Raji (cell line): Measurements from ENCODE around the gene ZBTB12.
A peak's percentile ranks its signal among the peaks of the same experiment; 100 is the strongest.

Experiments used
- POLR2A ChIP-seq: IDR thresholded peaks from 2 replicates; pipeline ENCODE4 v1.6.1; 2011; ENCODE audit warnings: low read depth, low read length, control low read depth; ENCODE audit not compliant: insufficient read depth

Gene ZBTB12

DNA sequence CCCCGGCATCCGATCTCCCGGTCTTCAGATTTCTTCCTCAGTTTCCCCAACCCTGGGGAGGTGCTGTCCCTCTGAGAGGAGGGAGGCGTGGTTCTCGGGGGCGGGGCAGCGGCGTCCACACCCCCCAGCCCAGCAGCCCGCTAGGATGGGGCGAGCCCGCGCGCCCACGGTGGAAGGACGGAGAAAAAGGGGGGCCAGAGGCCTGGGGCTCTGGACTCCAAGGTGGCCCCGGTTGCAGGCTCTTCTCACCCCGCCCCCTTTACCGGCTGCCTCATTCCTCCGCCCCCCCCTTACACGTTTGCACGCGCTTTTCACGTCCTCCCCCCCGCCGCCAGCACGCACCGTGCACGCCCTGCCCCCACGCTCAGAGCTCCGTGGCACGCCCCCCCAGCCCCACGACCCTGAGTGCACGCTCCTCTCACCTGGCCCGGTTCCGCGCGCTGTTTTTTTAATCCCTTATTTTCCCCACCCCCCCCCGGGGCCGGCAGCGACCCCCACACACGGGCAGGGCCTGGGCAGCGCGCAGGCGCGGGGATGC, 402 bp downstream of the ZBTB12 start:
- TF ChIP-seq POLR2A, result 0 out of 2 replicates have a peak, but pooled peaks have one; percentile 13

DNA sequence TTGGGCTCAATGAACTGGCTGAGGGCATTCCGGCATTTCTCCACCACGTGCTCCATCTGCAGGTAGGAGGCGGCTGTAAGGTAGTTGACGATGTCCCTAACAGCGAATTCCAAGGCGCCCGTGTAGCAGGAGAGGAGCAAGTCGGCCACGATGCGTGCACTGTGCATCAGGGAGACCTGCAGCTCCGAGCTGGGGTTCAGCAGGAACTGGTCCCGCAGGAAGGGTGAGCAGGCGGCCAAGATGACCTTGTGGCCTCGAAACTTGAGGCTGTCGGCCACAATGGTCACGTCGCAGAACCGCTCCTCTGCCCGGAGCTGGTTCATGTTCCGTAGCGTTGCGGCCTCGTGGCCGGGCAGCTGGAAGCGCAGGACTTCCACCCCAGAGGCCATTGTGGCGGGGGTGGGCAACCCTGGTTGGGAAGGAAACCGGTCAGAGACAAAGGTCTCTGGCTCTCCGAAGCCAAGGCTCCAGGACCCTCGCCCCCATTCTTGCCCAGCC, 920 bp downstream of the ZBTB12 start:
- TF ChIP-seq POLR2A, result 0 out of 2 replicates have a peak, but pooled peaks have one; percentile 15

DNA sequence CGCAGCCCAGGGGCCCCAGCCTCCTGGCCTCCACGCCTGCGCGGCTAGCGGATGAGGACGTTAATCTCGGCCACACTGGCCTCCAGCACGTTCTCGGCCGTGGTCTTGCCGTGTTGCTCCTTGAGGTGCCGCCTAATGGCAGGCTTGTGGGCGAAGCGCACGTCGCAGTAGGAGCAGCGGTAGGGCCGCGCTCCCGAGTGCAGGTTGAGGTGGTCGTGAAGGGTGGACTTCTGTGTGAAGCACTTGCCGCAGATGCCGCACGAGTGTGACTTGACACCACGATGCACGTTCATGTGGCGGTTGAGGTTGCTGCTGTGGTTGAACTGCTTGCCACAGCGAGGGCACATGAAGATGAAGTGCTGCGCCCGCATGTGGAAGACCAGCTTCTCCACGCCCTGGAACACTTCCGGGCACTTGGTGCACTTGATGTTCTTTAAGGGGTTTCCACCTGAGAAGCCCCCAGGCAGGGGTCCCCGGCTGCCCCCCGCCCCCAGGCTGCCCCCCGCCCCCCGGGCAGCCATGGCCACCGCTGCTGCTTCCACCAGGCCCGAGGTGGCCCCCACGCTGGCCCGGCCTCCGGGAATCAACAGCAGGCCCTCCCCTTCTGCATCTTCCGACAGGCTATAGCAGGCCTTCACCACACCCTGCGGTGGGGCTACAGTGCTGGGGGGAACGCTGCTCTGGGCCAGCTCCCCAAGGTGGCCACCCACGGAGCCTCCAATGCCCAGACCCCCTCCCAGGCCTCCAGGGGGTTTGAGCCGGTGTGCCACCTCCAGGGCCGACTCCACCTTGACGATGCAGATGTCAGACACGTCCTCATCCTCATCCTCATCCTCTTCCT, 1.8 kb downstream of the ZBTB12 start:
- no peak for TF ChIP-seq POLR2A

DNA sequence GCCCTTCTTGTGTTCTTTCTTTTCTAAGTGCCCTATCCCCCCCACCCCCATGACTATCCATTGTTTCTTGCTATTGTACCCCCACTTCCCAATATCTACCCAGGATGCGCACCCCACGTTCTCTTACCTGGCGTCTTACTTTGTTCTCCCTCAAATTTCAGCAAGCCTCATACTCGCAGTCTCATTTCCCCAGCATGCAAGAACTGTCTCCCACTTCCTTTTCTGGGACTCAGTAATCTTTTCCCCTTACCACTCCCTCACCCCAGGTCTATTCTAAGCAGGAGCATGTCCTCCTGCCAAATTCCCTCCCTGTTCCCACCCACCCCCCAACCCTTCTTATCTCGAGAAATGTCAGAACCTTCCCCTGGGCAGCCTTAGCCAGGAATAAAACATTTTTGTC, 2.7 kb downstream of the ZBTB12 start:
- TF ChIP-seq POLR2A, result no peak

DNA sequence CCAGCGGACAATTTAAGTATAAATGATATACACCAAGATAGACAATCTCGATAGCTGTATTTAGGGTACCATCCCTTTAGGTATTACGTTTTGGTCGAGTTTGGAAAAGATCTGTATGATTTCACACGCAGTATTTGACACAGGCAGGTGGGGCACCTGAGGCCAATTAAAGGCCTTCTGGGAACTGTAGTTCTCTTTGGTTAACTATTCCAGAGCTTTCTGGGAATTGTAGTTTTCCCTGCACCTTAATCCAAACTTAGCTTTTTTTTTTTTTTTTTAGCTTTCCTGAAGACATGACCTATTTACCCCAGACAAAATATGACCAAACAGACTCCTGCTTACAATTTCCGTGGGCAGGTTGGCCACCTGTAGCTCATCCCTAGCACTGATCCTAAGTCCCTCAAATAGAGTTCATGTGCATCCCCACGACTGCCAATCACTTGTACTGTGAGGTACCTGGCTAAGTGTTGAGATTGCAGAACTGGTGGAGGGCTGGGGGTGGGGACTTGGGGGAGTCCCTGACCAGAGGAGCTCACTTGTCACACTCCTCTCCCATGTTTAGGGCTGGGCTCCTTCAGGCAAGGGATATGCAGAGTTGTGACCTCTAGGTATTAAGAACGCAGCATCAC, 3.4 kb downstream of the ZBTB12 start:
- TF ChIP-seq POLR2A, result peak; percentile 31; the same call in 1 of the 2 replicates

DNA sequence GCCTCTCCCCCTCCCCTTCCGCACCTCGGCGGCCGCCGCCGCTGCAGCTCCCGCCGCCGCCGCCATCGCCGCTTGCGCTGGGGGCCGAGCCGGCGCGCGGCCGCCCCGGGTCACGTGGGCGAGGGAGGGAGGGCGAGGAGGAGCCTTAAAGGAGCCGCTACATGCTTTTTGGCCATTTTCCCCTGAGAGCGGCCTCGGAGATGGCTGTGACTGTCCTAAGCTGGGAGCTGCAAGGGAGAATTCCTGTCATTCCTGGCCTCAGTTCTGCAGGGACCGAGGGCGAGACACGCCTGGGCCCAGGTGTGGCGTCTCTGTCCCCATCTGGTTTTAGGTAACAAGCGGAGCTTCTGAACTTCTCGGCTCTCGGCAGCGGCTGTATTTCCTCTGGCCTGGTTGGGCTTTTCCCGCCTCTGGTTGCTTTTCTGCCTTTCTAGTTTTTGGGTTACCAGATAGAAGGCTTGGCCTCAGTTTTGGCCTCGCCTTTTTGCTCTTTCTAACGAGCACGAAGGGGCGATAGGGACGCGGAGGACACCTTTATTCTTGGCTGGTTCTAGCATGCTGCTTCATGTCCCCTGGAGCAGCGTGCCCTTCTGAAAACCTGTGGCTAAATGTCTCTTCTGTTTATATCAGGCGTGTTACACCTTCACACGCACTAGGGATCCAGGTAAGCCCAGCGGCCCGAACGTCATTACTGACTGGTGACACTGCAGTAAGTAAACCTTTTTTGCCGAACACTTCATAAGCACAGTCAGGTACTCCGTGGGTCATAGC, 4.1 kb downstream of the ZBTB12 start, which contains the start of gene EHMT2:
EHMT2 (minus strand) TSS at position 87 of the 771 bp plus-strand sequence; CDS start at position 66, 21 bp downstream.
- peak; percentile 75 for TF ChIP-seq POLR2A

DNA sequence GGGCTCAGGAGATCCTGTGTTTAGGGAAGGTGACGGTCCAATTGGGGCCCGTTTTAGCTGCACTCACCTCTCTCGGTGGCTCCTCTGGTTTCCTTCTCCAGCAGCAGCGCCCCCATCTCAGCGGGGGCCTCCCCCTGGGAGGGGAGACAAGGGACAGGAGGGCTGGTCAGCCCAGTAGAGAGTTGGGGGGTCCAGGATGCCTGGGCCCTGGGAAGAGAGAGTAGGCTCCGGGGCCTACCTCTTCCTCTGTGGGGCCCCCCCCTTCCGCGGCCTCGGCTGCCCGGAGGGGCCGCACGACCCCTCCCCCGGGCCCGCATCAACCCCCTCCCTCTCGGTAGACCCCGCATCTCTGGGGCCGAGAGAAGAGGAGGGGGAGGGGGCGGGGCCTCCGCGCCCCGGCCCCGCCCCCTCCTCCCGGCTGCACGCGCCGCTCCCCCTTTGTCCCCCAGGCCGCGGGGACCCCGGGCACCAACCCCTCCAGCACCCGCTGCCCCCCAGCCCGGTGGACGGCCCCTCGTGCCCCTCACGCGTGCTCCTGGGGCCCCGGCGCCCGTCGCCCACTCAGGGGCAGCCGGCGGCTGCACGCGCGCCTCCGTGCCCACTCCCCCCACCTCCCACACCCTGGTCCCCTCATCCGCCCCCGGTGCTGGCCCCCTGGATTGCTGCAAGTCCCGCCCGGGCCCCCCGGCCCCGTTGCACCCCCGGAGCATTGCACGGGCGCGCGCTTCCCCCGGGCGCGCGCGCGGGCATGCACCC, 4.9 kb downstream of the ZBTB12 start:
- no peak for TF ChIP-seq POLR2A

DNA sequence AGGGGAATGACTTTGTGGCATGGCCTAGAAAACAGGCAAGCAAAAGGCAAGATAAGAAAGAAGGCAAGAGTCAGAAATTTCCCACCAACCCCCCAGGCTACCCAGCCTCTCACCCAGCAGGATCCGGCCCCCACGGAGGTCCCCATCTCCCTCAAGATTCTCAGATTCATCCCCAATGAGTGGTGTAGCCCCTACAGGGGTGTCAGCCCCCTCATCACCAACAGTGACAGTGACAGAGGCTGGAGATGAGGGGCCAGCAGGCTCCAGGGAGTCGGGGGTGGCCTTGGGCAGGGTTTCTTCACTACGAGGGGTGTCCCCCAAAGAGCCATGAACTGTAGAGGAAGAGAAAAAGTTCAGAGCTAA, 5.4 kb downstream of the ZBTB12 start:
- no peak for TF ChIP-seq POLR2A

DNA sequence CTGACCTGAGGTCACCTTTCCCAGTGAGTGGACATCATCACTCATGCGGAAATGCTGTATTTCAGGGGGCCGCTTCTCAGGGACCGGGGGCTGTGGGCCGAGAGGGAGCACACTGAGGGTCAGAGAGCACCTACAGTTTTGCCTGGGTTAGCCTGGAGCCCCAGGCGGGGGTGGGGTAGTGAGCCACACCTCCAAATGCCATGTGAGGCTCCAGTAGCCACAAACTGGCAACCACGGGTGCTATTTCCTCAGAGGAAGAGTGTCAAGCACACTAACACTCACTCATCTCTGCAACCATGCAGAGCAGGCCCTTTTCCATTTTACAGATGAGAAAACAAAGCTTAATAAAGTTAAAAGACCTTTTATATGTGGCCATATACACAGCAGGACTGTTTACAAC, 9.1 kb downstream of the ZBTB12 start:
- no peak for TF ChIP-seq POLR2A

DNA sequence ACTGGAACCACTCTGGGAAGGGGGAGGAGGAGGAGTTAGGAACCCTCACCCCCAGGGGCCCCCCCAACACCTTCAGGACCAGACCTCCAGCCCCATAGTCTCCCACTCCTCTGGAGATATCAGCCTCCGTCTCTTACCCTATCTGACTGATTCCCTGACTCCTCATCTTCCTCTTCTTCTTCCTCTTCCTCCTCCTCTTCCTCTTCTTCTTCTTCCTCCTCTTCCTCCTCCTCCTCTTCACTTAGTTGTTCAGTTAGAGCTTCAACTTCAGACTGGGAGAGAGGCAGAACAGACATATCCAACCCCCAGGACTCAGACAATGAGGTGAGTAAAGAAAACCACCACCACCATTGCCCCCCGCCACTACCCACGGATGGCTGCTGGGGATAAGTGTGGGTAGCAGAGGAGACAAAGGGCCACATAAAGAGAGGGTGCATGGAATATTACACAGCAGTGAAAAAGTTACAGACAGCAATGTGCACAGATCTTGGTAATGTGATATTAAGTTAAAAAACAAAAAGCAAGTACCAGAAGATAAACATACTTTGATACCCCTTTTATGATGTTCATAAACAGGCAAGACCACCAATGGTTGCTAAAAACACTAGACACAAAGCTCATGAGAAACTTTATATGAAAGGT, 12.4 kb downstream of the ZBTB12 start:
- no peak for TF ChIP-seq POLR2A

DNA sequence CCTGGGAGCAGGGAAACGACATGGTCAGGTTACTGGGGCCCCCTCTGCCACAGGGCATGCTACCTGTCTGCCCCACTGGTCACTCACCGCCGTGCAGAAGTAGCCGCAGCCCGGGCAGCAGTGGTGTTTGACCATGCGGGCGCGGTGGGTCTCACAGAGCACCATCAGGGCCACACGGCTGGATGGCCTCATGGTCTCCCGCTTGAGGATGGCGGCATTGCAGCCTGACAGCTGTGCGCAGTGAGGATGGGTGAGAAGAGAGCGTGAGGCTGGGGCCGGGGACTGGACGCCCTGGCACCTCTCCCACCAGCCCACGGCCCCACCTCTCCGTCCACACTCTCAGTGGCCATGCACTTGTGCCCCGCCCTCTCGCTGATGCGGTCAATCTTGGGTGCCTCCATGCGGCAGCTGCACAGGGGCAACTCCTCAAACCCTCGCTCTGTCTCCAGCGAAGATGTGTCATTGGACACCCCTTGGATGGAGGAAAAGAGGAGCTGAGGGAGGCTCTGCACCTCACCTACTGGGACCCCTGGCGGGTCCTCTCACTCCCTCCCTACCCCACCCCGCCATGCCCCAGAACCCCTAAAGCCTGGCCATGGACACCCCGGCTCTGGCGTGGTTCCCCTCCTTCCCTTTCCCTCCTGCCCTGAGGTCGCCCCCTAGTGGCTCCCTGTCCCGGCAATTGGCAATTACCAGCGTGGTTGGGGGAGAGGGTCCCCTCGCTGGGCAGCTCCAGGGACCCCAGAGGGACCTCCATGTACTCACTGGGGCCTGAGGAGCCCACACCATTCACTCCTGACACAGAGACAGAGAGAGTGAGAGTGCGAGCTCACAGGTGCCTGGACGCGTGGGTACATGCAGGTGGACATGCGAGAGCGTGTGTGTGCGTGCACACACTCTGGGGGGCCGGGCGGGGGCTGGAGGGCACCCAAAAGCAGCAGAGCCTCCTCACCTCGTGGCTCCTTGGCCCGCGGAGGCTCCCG, 13.3 kb downstream of the ZBTB12 start:
- TF ChIP-seq POLR2A, result no peak

DNA sequence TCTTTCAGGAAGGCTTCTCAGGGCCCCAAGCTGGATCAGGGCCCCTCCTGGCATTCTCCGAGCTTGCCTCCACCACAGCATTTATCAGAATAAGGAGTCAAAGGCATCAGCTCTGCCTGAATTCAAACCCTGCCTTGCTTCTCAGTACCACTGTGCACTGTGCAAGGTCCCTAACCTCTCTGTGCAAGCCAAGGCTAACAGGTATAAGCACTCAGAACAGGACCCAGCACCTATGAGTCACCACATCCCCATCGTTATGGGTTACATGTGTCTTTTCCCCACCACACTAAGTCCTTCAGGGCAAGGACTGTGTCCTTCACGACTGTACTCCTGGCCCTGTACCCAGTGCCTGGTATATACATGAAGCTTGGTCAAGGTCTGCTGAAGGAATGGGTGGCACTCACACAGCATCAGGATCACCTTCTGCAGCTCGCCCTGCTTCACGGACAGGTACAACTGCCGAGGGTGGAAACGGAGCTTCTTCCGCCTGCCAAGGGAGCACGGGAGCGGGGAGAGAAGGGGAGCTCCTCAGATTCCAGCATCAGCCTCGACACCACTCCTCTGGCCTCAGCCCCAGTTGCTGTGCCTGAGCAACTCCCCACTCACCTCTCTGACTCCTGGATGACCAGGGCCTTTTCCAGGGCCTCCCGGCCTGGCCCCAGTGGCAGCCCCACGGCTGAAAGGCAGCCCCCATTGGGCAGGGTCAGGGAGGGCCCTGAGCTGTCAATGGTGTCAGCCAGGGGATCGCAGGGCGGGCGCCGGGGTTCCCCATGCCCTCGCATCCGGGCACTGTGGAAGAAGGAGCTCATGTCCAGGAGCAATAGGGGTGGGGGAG, 14.5 kb downstream of the ZBTB12 start:
- no peak for TF ChIP-seq POLR2A

DNA sequence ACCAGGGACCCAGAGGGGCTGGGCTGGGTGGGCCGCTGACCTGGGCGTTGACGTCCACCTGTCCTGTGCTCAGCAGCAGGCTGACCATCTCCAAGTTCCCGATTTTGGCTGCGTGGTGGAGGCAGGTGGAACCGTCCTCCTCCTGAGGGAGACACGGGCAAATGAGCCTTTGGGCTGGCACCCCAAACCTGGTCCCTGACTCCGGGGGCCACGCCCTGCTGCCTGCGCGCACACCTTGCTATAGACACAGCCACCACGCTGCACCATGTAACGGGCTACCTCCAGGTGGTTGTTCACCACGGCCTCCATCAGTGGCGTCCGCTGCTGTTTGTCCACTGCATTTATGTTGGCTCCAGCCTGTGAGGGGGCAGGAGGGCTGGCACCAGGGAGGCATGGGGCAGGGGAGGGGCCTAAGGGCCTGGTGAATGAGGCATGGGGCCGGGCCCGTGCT, 15.3 kb downstream of the ZBTB12 start:
- TF ChIP-seq POLR2A, result no peak
